Neuronal stem cell (in vitro differentiated cells): ENCODE data around the gene UBQLN3.

ENCODE experiments used
- DNase-seq: peaks from one replicate; pipeline ENCODE4 v3.0.0-alpha.2; 2013; ENCODE audit warnings: low spot score
- H2AFZ ChIP-seq: one replicate; pipeline ENCODE4 v1.6.1; 2013; ENCODE audit warnings: mild to moderate bottlenecking, low read length, inconsistent platforms
- H2AK5ac ChIP-seq: 2 replicates; pipeline ENCODE4 v1.6.1; 2013; ENCODE audit warnings: low read depth, mild to moderate bottlenecking, inconsistent platforms, low read length, moderate library complexity, mixed read lengths
- H2BK120ac ChIP-seq: 2 replicates; pipeline ENCODE4 v1.6.1; 2013; ENCODE audit warnings: low read depth, mild to moderate bottlenecking, inconsistent platforms, low read length, moderate library complexity, mixed read lengths
- H2BK12ac ChIP-seq: one replicate; pipeline ENCODE4 v1.6.1; 2013; ENCODE audit warnings: low read length, inconsistent platforms
- H2BK15ac ChIP-seq: 2 replicates; pipeline ENCODE4 v1.6.1; 2013; ENCODE audit warnings: mild to moderate bottlenecking, low read length, inconsistent platforms, mixed read lengths
- H2BK5ac ChIP-seq: one replicate; pipeline ENCODE4 v1.6.1; 2013; ENCODE audit warnings: inconsistent platforms, mild to moderate bottlenecking, low read length, moderate library complexity
- H3K14ac ChIP-seq: one replicate; pipeline ENCODE4 v1.6.1; 2013; ENCODE audit warnings: low read length, inconsistent platforms
- H3K18ac ChIP-seq: 2 replicates; pipeline ENCODE4 v1.6.1; 2013; ENCODE audit warnings: low read length, inconsistent platforms
- H3K23ac ChIP-seq: 2 replicates; pipeline ENCODE4 v1.6.1; 2013; ENCODE audit warnings: low read depth, mild to moderate bottlenecking, mixed read lengths, low read length, inconsistent platforms; ENCODE audit not compliant: poor library complexity
- H3K27ac ChIP-seq: replicated peaks from 3 replicates; pipeline ENCODE4 v1.5.1; 2013; ENCODE audit warnings: low read length, inconsistent platforms
- H3K27me3 ChIP-seq, 3 experiments: 2 replicates each; pipeline ENCODE4 v1.6.1; 2013; ENCODE audit warnings: low read length in 3 of 3, mild to moderate bottlenecking in 2 of 3, inconsistent platforms in 1 of 3, low read depth in 1 of 3, mixed read lengths in 1 of 3, moderate library complexity in 1 of 3; ENCODE audit not compliant: control insufficient read depth in 3 of 3, insufficient read depth in 3 of 3
- H3K36me3 ChIP-seq, 2 donors: replicated peaks in 1 of 2; 2 replicates each; pipeline ENCODE4 v1.6.1; 2013; ENCODE audit warnings: low read length in 2 of 2; ENCODE audit not compliant: control insufficient read depth in 2 of 2, insufficient read depth in 2 of 2
- H3K4ac ChIP-seq: 2 replicates; pipeline ENCODE4 v1.6.1; 2013; ENCODE audit warnings: inconsistent platforms, mild to moderate bottlenecking, low read length, moderate library complexity
- H3K4me1 ChIP-seq, 2 donors: 1 replicate in 1 of 2; 2 replicates in 1 of 2; pipeline ENCODE4 v1.6.1; 2013; ENCODE audit warnings: low read length in 2 of 2, low read depth in 1 of 2; ENCODE audit not compliant: control insufficient read depth in 2 of 2, insufficient read depth in 1 of 2
- H3K4me2 ChIP-seq: one replicate; pipeline ENCODE4 v1.6.1; 2013; ENCODE audit warnings: mild to moderate bottlenecking, low read length, inconsistent platforms; ENCODE audit not compliant: insufficient read depth, poor library complexity, severe bottlenecking
- H3K4me3 ChIP-seq, 2 donors: 2 replicates each; pipeline ENCODE4 v1.5.1; 2013; ENCODE audit warnings: low read length in 2 of 2, mild to moderate bottlenecking in 2 of 2, inconsistent platforms in 1 of 2, moderate library complexity in 1 of 2
- H3K79me1 ChIP-seq: one replicate; pipeline ENCODE4 v1.6.1; 2013; ENCODE audit warnings: low read depth, mild to moderate bottlenecking, inconsistent platforms, low read length, moderate library complexity
- H3K9ac ChIP-seq: one replicate; pipeline ENCODE4 v1.6.1; 2013; ENCODE audit warnings: mild to moderate bottlenecking, low read depth, low read length, inconsistent platforms; ENCODE audit not compliant: poor library complexity
- H3K9me3 ChIP-seq, 2 donors: replicated peaks in 1 of 2; 2 replicates each; pipeline versions ENCODE3 to v1.6.1; 2013; ENCODE audit warnings: low read length in 2 of 2, mild to moderate bottlenecking in 2 of 2, inconsistent platforms in 1 of 2, low read depth in 1 of 2, mixed read lengths in 1 of 2, moderate library complexity in 1 of 2; ENCODE audit not compliant: control insufficient read depth in 2 of 2, insufficient read depth in 1 of 2
- H4K8ac ChIP-seq: one replicate; pipeline ENCODE4 v1.6.1; 2013; ENCODE audit warnings: low read depth, mild to moderate bottlenecking, inconsistent platforms, low read length, moderate library complexity
- H4K91ac ChIP-seq: one replicate; pipeline ENCODE4 v1.6.1; 2013; ENCODE audit warnings: low read length, low read depth, mild to moderate bottlenecking, inconsistent platforms; ENCODE audit not compliant: poor library complexity
- WGBS, 2 donors: extraction: QIAGEN DNeasy Blood & Tissue Kit; methylation state at CpG; one replicate each; pipeline ENCODE4 v1.1.7; 2013; ENCODE audit warnings: missing lambda C conversion rate in 2 of 2, mixed read lengths in 1 of 2; ENCODE audit not compliant: insufficient read length in 2 of 2, insufficient replicate concordance in 1 of 2; ENCODE audit errors: extremely low coverage in 2 of 2; 5-methylcytosine and 5-hydroxymethylcytosine counted together

UBQLN3 gene

DNA sequence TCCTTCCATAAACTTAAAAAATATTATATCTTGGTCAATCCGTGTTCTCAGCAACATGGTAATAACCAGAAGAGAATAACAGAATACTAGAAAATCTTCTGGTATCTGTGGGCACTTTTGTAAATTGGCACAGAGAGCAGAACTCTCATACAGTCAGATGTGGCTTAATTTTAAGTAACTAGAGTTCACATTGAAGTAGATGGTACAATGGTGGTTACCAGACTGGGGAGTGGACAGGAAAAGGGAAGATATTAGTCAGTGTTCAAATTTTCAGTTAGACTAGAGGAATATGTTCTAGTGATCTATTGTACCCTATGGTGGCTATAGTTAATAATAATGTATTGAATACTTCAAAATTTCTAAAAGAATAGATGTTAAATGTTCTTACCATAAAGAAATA is 31.7 kb upstream of the UBQLN3 start:
- Histone ChIP-seq H3K4ac (no peak overlapping the region), H3K4me3 (no peak overlapping the region)
- WGBS, 2 donors, result no CpG with 5 or more reads among the region's 1 CpG

DNA sequence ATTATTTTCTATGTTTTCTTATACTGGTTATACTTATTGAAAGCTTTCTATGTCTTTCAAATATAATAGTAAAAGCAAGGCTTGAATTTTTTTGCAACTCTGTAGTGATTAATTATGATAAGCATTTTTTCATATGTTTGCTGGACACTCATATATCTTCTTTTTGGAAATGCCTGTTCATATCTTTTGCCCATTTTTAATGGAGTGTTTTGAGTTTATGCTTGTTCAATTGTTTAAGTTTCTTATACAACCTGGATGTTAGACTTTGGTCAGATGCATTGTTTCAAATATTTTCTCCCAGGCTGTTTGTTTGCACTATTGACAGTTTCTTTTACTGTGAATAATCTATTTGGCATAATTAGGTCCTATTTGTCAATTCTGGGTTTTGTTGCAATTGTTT is 26.7 kb upstream of the UBQLN3 start:
- no peak for DNase-seq
- Histone ChIP-seq H3K9me3 (no peaks in the 10 kb centered on the region), H2BK15ac (no peak overlapping the region), H2AFZ (no peak overlapping the region), H4K91ac (no peak overlapping the region), H3K27ac (no peak overlapping the region), H4K8ac (no peak overlapping the region), H3K36me3 (no peaks in the 10 kb centered on the region), H2BK5ac (no peak overlapping the region), H2BK12ac (no peak overlapping the region), H2AK5ac (no peak overlapping the region), H3K4me3 (no peak overlapping the region), H3K4me1 (no peaks in the 10 kb centered on the region), H3K18ac (no peak overlapping the region), H3K4ac (no peak overlapping the region), H2BK120ac (no peak overlapping the region), H3K9ac (no peak overlapping the region), H3K27me3 (no peaks in the 10 kb centered on the region), H3K14ac (no peak overlapping the region), H3K4me2 (no peak overlapping the region), H3K79me1 (no peaks in the 10 kb centered on the region), H3K23ac (no peak overlapping the region)

More for the DNA sequence above, 31.7 kb upstream of the UBQLN3 start:
- Histone ChIP-seq H2BK5ac (no peak overlapping the region), H3K4me2 (no peak overlapping the region), H2BK120ac (no peak overlapping the region), H3K14ac (no peak overlapping the region), H3K23ac (no peak overlapping the region), H3K27me3 (no peaks in the 10 kb centered on the region), H2AK5ac (no peak overlapping the region), H3K36me3 (no peaks in the 10 kb centered on the region), H4K8ac (no peak overlapping the region), H3K9ac (no peak overlapping the region), H3K4me1 (no peaks in the 10 kb centered on the region), H3K18ac (no peak overlapping the region), H4K91ac (no peak overlapping the region), H3K79me1 (no peaks in the 10 kb centered on the region), H3K27ac (no peak overlapping the region), H2AFZ (no peak overlapping the region), H2BK12ac (no peak overlapping the region), H3K9me3 (no peaks in the 10 kb centered on the region), H2BK15ac (no peak overlapping the region)
- DNase-seq, result no peak

DNA sequence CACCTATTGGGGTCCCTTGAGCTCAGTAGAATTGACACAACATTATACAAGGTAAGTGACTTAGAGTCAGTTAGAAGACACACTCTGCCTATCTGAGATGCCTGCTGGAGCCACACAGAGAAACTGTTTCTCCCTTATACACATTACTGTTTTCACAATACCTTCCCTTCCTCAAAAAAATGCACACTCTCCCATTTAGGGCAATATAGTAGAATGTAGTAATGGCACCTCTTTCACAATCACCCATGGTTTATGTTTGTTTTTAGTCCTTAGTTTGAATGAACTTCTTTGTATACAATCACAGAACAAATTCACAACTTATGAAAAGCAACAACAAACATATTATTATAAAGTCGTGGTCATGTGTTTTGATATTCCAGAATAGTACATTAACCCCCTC is 24.3 kb upstream of the UBQLN3 start:
- no peak overlapping the region for H3K4me3 ChIP-seq
- no peak for DNase-seq
- no peak overlapping the region for H2BK5ac ChIP-seq
- no peak overlapping the region for H2BK15ac ChIP-seq
- no peak overlapping the region for H3K27ac ChIP-seq
- no peaks in the 10 kb centered on the region for H3K4me1 ChIP-seq
- no peak overlapping the region for H3K9ac ChIP-seq
- H3K23ac ChIP-seq, result no peak overlapping the region
- no peaks in the 10 kb centered on the region for H3K27me3 ChIP-seq
- H3K4me2 ChIP-seq, result no peak overlapping the region
- no peak overlapping the region for H3K18ac ChIP-seq
- no peak overlapping the region for H2BK12ac ChIP-seq
- no peak overlapping the region for H4K91ac ChIP-seq
- WGBS, 2 donors, result no CpG with 5 or more reads among the region's 1 CpG
- no peak overlapping the region for H2AK5ac ChIP-seq
- no peak overlapping the region for H2BK120ac ChIP-seq
- H3K14ac ChIP-seq, result no peak overlapping the region
- no peaks in the 10 kb centered on the region for H3K79me1 ChIP-seq
- H3K36me3 ChIP-seq, result no peaks in the 10 kb centered on the region
- H3K4ac ChIP-seq, result no peak overlapping the region
- H4K8ac ChIP-seq, result no peak overlapping the region
- H2AFZ ChIP-seq, result no peak overlapping the region
- H3K9me3 ChIP-seq, result no peaks in the 10 kb centered on the region

DNA sequence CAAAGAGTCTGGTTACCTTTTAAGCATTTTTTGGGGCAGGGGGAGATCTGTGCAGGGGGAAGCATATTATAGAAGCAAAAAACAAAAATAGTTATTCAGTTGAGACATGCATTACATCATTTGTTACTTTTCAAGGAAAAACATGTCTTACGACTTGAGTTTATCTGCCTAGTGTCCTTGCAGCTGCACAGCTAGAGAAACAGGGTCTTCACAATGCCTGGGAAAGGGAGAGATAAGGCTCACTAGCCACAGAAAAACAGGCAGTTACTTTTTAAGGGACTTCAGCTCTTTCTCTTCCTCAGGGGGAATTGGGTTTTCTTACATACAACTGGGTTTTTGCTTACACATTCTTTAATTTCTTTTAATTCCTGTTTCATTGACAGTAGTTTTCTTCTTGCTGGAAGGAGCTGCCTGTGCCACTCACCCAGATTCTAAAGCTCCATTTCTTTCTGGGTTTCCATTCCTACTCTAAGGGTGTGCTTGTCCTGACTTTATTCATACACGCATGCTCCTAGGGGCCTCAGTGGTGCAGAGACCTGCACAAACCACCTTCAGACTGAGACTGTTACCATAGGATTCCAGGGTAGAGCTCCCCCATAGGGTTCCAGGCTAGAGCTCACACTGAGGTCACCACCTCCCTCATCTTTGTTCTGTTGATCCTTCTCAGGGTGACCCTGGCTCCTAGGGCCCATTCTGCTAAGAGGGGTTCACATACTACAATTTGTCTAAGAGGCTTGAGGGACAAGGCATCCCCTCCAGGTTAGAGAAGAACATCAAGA is 21.5 kb upstream of the UBQLN3 start:
- Histone ChIP-seq H3K36me3 (no peaks in the 10 kb centered on the region), H3K4me1 (no peaks in the 10 kb centered on the region), H3K4me3 (no peak overlapping the region), H3K4ac (no peak overlapping the region), H3K27ac (no peak overlapping the region), H2AFZ (no peak overlapping the region), H3K18ac (no peak overlapping the region), H4K8ac (no peak overlapping the region), H3K23ac (no peak overlapping the region), H3K4me2 (no peak overlapping the region), H2BK120ac (no peak overlapping the region), H3K9ac (no peak overlapping the region), H3K14ac (no peak overlapping the region), H3K9me3 (no peaks in the 10 kb centered on the region), H2BK12ac (no peak overlapping the region), H2BK15ac (no peak overlapping the region), H2AK5ac (no peak overlapping the region), H2BK5ac (no peak overlapping the region), H4K91ac (no peak overlapping the region), H3K79me1 (no peaks in the 10 kb centered on the region), H3K27me3 (no peaks in the 10 kb centered on the region)
- no CpG with 5 or more reads among the region's 2 CpGs for WGBS, 2 donors
- no peak for DNase-seq
